Measurements from ENCODE around the gene ADH4.
"Not testable (repeated sequence)": the region's sequence is repeated elsewhere in the genome, so short reads cannot be mapped to it uniquely, and the experiment has no call there.

ADH4 gene

DNA sequence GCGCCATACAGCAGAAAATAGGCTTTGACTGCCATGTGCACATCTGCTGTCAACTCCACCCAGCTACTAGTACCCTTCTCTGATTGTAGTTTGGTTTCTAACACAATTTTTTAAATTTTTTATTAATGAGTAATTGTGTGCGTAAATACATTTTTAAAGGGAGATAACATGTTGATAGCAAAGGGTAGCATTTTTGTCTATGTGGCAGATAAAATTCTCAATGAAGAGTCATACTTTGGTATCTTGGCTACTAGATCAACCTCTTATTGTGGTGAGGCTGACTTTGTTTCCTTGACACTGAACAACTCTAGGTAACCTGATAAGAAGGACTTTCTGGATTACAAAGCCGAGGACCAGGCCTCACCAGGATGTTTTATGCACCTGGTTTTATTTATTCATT lies 9.5 kb downstream of the ADH4 start:
- DNase-seq (ENCODE audit: low spot score) = no peak

DNA sequence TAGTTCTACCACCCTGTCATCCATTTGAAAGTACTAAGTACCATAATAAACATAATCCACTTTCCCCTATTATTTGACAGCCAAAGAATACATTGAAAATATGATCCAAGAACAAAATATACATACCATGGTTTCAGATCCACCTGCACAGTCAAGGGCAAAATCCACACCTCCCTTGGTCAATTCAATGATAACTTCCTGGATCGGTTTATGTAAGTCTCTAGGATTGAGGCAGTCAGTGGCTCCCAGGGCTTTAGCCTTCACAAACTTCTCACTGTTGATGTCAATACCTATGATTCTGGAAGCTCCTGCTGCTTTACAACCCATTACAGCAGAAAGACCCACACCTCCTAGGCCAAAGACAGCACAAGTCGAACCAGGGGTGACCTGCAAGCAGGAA lies 12.7 kb downstream of the ADH4 start:
- no peak for DNase-seq (ENCODE audit: low spot score)

DNA sequence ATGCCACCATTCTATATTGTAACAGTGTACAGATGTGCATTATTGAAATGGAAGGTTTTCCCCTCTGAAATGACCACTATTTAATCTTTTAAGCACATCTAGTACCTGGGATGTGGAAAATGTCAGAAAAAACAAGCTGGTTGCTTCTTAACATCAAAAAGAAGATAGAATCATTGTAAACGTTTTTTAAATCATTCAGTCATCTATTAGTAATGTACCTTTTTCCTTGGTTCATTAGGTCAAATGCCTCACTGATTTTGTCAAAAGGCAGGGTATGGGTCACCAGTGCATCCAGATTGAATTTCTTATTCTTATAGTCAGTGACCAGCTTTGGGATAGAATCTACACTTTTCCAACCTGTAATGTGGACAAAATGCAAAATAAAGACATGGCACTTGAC lies 17.7 kb downstream of the ADH4 start:
- no peak for DNase-seq (ENCODE audit: low spot score)

DNA sequence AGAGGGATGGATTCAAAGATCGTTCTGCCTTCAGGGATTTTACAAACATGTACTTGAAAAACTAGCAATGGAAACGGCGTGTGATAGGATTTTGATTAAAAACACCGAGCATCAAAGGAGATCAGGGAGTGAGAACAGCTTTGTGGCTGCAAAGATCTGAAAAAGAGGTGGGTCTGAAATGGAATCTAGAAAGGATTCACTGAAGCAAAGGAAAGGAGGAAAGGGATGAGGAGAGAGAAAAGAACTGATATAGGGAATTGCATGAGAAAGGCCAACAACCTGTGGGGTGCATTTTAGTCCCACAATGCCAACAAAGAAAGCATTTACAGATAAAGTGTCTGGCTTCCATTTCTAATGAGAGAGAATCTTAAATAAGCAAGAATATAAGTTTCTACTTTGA lies 23.1 kb downstream of the ADH4 start:
- no peak for DNase-seq (ENCODE audit: low spot score)

DNA sequence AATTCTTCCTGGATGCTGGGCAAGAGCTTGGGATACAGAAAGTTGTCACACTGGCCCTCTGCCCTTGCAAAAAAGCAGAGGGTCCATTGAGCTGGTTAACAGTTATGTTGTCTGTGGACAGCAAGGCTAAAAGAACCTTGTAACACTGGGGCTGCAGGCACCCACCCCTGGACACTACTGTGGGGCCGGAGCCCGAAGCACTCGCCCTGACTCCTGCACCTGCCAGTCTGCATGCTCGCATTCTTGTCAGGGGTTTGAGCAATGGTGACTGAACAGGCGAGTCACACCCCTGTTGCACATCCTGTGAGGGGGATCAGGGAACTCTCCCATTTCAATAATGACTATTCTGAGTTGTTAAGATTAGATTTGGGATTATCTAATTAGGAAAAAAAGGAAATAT lies 23.6 kb downstream of the ADH4 start:
- no peak for DNase-seq (ENCODE audit: low spot score)

DNA sequence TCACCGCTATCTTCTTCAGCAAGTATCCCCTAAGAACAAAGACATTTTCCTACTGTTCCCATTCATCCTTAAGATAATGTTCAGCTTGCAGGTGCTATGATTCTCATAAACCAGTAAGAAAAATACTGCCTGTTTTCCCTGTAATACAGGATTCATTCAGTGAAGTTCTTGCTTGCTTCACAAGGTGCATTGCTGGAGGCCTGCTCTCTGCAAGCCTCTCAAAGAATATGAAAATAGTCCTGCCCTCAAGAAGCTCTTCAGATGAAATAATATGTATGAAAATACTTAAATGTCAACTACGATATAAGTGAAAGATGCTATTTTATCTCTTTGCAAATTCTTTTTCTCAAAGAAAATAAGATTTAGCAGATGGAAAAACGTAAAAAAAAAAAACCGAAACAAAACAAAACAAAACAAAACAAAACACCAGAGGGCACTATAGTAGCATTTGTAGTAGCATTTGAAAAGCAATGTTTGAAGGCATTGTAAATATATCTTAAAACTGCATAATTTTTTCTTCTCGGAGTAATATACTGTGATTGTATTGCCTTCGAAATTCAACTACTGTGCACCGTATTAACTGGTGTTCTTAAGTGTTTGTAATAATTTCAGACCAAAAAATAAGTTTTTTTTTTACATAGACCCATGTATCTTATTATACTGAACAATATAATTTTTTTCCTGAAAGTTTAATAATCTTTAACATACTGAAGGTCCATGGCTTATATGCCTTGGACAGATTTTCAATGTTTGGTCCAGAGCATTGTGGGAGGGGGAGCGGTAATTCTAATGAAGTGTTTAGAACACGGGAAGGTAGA lies 26.0 kb downstream of the ADH4 start:
- no peak for DNase-seq (ENCODE audit: low spot score)

DNA sequence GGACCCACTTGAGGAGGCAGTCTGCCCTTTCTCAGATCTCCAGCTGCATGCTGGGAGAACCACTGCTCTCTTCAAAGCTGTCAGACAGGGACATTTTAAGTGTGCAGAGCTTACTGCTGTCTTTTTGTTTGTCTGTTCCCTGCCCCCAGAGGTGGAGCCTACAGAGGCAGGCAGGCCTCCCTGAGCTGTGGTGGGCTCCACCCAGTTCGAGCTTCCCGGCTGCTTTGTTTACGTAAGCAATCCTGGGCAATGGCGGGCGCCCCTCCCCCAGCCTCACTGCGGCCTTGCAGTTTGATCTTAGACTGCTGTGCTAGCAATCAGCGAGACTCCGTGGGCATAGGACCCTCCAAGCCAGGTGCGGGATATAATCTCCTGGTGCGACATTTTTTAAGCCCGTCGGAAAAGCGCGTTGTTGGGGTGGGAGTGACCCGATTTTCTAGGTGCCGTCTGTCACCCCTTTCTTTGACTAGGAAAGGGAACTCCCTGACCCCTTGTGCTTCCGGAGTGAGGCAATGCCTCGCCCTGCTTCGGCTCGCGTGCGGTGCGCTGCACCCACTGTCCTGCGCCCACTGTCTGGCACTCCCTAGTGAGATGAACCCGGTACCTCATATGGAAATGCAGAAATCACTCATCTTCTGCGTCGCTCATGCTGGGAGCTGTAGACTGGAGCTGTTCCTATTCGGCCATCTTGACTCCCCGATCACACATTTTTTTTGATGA lies 26.8 kb downstream of the ADH4 start:
- not testable (repeated sequence) for DNase-seq (ENCODE audit: low spot score)

DNA sequence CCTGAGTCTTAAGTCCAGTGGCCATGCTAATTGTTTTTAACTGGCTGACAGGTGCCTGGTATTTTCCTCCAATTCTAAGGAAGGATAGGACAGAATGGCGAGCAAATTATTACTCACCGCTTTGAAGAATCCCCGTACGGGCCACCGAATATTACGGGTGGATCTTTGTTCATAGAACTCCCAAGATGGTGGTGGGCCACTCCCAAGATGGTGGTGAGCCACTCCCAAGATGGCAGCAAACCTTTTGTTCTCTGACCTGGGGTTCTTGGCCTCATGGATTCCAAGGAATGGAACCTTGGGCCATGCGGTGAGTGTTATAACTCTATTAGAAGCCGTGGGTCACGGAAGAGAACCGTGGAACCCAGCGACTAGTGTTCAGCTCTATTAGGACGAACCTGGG lies 34.8 kb downstream of the ADH4 start:
- DNase-seq (ENCODE audit: low spot score) = not testable (repeated sequence)

DNA sequence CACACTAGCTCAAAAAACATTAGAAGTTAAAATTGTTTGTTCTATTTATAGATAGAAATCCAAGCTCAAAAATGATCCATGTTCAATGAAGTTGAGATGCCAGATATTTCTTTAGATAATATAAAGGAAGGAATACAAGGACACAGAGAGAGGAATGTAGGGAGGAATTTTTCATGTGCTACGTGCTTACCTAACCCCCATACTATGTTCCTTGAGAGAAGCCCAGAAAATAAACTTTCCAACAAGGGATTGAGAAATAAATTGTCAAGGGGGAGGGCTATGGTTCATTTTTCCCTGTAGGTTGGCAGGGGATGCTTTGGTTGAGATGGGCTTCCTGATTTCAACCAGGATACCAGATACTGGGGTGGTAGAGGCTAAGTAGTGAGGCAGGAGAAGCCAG lies 39.9 kb downstream of the ADH4 start:
- peak; percentile 29 for DNase-seq (ENCODE audit: low spot score)

DNA sequence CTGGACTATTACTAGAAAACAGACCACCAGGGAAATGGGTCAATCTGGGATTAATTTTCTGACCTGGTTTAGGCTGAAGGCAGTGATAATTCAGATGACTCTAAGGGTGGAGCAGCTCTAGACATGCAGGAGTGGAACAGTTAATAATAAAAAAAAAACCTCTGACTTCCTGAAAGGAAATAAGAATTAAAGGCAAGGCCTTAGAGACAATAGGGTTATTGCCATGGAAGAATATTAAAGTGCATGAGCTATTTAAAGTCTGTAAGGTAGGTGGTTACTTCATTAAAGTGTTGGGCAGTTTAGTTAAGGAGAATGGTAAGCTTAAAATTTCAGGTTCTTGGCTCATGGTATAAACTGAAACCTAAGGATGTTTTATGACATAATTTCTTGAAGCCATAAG lies 40.9 kb downstream of the ADH4 start:
- no peak for DNase-seq (ENCODE audit: low spot score)

DNA sequence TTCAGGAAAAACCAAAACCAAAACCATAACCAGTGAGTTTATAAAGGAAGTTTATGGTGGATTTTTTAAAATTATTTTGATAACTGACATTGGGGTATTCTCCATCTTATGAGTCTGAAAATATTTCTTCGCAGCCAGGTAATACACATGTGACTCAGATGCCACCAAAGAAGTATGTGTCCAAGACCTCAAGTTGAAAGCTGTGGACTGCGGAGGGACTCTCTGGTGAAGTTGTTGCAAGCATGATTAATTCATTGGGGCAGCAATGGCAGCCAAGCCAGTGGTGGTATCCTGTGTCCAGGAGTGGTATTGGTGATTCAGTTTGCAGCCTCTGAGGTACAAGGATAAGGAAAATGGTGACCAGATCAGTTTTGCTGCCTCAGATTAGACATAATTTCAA lies 41.5 kb downstream of the ADH4 start:
- no peak for DNase-seq (ENCODE audit: low spot score)

DNA sequence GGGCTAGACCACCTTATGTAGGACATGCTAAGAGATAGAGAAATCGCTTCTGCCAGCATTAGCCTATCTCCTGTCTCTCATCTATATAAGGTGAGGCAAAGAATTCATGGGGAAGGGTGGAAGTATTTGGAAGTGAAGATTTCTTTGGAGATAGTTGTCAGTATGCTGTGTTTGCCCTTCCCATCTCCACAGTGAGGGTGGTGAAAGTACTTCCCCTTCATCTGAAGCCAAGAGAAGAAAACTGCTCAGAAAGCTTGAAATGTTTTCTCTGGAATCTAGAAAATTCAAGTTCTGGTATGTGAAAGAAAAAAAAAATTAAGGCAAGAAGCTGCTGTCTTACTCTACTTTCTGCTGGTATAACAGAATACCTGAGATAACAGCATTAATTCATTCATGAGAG lies 43.2 kb downstream of the ADH4 start:
- peak; percentile 44 for DNase-seq (ENCODE audit: low spot score)

DNA sequence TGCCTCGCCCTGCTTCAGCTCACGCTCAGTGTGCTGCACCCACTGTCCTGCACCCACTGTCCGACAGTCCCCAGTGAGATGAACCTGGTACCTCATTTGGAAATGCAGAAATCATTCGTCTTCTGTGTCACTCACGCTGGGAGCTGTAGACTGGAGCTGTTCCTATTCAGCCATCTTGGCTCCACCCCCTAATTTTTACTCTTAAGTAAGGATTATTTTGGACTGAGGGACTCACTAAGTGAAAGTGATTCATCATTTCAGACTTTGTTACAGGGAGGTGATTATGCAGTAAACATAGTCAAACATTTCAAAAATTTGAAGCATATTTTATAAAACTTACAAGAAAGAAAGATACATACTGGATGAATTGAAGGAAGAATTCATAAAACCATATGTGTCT lies 44.3 kb downstream of the ADH4 start:
- DNase-seq (ENCODE audit: low spot score) = not testable (repeated sequence)

DNA sequence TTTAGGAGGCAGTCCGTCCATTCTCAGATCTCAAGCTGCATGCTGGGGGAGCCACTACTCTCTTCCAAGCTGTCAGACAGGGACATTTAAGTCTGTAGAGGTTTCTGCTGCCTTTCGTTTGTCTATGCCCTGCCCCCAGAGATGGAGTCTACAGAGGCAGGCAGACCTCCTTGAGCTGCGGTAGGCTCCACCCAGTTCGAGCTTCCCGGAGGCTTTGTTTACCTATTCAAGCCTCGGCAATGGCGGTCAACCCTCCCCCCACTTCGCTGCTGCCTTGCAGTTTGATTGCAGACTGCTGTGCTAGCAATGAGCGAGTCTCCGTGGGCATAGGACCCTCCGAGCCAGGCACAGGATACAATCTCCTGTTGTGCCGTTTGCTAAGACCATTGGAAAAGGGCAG lies 44.8 kb downstream of the ADH4 start:
- no peak for DNase-seq (ENCODE audit: low spot score)

DNA sequence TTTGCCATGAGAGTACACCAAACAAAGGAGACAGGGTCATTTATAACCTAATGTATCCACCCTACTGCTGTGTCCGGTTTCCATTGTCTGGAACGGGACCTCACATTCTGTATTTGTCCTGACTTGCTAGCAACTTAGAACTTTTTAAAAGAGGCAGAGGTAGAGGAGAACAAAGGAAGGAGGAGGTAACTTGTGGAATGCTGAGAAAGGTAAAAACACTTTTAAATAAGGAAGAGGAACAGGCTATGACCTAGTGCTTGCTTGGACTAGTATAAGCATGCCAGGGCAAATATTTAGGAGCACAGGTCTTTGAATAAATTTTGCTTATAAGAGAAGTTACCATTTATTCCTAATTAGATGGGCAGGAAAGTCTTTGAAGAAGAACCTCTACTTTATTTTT lies 52.3 kb downstream of the ADH4 start:
- DNase-seq (ENCODE audit: low spot score) = not testable (repeated sequence)

DNA sequence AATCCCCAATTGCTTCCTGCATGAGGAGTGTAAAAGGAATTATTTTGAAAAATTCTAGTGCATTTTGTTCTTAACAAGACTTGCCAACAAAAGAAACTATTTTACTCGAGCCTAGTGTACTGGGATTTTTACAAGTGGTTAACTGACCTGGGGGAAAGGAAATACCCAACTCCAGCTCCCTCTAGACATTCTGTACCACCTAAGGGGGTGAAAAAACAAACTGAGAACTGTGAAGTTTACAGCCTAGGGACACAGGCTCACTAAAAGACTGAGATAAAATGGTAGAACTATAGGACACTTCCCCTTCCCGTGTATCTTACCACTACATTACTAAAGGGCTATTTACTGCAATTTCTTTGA lies 52.9 kb downstream of the ADH4 start:
- DNase-seq (ENCODE audit: low spot score) = no peak

DNA sequence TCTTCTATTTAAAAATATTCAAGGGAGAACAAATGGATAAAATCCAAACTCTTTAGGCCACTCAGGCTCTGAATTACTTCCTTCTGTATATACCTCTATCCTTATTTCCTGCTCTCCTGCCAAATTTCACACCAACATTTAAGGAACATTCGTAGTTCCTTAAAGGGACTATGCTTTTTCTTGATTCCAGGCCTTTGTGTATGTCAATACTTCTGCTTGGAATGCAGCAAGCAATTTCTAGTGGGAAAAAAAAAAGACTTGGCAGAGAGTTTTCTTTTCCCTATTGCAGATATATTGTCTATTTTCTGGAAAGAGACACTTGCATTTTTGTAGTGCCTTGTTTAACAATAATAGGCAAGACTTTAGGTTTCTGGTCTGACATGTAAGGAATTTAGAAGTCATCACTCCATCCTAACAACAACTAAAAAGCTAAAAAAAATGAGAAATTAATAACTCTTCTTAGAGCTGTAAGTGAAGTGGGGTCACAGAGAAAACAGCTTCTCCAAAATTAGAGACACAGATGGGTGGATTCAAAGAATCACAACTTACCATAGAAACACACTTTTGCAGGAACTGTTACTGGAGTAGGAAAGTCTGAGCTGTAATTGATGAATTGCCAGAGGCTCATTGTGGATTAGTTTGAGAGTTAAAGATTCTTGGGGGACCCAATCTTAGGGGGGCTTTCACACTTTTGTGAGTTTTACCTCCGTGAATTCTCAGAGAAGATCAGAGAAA lies 53.4 kb downstream of the ADH4 start:
- no peak for DNase-seq (ENCODE audit: low spot score)

DNA sequence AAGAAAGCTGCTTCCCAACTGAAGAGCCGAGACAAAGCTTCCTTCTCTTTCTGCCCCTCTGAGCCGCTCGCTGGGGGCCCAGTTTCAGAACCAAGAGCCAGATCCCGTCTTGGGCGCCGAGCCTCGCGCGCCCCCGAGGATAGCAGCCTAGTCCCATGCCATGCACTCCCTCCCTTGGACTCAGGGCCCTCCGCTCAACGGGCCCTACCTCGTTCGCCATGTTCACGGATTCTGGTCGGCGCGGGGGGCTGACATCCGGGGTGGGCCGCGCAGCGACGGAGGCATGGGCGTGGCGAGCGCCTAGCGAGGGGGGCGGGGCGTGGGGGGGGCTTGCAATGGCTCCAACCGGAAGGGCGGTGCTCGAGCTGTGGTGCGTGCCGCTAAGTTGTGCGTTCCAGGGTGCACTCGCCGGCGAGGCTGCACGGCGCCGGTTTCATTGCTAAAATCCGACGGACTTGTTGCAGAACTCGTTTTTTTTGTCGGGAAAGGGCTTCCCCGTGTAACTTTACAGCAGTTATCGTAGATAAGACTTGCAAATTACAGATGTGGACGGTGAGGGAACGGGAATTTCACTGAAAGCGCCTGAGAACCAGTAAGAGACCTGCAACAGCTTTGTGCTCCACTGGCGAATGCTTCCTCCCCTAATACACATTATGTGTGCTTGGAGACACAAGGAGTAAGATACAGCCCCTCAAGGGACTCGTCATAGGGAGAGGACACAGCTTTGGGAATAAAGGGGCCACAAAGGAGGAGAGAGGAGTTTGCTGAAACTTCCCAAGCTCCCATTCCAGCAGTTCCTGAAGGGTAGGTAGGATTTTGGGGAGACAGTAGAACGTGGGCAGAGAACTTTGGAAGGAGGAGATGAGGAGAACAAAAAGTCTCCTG lies 55.4 kb downstream of the ADH4 start, which contains the start of gene ADH5:
Gene ADH5, minus strand, starts transcription at position 308 of the 885 bp plus-strand sequence. Its CDS starts 88 bp downstream, at position 220.
- peak; percentile 95 for DNase-seq (ENCODE audit: low spot score)

DNA sequence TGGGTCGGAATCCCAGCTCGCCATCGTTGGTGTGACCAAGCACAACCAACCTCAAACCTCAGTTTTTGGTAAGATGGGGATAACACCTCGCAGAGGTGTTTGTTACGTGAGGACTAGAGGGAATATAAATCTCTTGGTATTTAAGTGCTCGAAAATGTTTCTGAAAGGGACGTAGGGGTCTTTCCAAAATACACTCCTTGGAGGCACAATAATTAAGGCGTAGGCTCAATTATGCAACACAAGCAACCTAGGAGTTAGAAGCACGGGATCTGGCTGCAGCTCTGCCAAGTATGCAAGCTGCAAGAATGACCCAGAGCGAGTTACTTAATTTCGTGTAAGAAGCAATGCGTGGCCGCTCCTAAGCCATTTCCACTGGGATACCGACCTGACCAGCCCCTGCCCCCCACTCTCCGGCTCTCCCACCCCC lies 56.1 kb downstream of the ADH4 start:
- DNase-seq (ENCODE audit: low spot score) = peak; percentile 88

DNA sequence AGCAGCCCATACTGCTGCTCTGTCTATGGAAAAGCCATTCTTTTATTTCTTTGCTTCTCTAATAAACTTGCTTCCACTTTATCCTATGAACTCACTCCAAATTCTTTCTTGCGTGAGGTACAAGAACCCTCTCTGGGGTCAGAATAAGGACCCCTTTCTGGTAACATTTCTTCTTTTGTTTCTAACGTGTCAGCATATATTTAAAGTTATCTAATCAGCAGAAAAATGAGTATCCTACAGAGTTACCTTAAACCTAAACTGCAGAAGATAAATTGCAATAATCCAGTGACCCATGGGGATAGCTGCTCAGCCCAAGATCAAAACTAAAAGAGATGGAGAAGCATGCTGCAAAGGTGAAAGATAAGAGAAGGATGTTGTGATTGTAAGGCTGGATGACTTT lies 59.5 kb downstream of the ADH4 start:
- DNase-seq (ENCODE audit: low spot score) = no peak

DNA sequence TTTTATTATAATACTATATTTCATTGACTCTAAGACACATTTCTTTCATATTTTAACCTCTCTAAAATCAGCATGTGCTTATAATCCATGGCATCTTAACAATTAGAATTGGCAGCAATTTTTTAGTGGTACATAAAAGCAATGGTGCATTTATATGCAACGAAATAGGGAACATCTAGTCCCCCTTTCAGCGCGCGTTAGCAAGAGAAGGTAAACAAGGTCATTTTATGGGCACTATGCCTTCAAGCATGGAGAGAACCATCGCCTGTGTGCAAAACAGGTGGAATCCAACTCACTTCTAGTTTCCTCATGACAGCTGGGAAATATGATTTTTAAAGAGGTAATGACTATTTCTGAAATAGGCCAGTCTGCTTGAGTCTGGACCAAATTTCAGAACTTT lies 61.9 kb downstream of the ADH4 start:
- DNase-seq (ENCODE audit: low spot score) = no peak

DNA sequence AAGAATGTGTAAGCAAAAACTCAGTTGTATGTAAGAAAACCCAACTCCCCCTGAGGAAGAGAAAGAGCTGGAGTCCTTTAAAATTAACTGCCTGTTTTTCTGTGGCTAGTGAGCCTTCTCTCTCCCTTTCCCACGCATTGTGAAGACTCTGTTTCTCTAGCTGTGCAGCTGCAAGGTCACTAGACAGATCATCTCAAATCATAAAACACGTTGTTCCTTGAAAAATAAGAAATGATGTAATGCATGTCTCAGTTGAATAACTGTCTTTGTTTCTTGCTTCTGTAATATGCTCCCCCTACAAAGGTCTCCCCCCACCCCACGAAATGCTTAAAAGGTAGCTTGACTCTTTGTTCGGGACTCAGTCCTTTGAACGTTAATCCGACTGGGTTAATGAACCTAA lies 63.2 kb downstream of the ADH4 start:
- DNase-seq (ENCODE audit: low spot score) = not testable (repeated sequence)

All from AG20443 (cell line).